Measurements from ENCODE around the gene PTPRT.
"Not testable (repeated sequence)": the region's sequence is repeated elsewhere in the genome, so short reads cannot be mapped to it uniquely, and the experiment has no call there.

Gene PTPRT

GRCh38 chr20:43186312-43186711, 3.4 kb downstream of the PTPRT start:
- DNase-seq = no peak

GRCh38 chr20:43185901-43186300, 3.8 kb downstream of the PTPRT start:
- DNase-seq = no peak

- DNase-seq = no peak
Measured at GRCh38 chr20:43183536-43184070, 6.1 kb downstream of the PTPRT start.

GRCh38 chr20:43178080-43178479, 11.6 kb downstream of the PTPRT start:
- DNase-seq = no peak

- DNase-seq = no peak
Measured at GRCh38 chr20:43176726-43177125, 13.0 kb downstream of the PTPRT start.

GRCh38 chr20:43171930-43172329, 17.8 kb downstream of the PTPRT start:
- no peak for DNase-seq

- no peak for DNase-seq
Measured at GRCh38 chr20:43170771-43171170, 18.9 kb downstream of the PTPRT start.

- DNase-seq = no peak
Measured at GRCh38 chr20:43167615-43168014, 22.1 kb downstream of the PTPRT start.

- no peak for DNase-seq
Measured at GRCh38 chr20:43167021-43167420, 22.7 kb downstream of the PTPRT start.

GRCh38 chr20:43165611-43166010, 24.1 kb downstream of the PTPRT start:
- DNase-seq = no peak

GRCh38 chr20:43164736-43165135, 25.0 kb downstream of the PTPRT start:
- DNase-seq = not testable (repeated sequence)

GRCh38 chr20:43161716-43162115, 28.0 kb downstream of the PTPRT start:
- no peak for DNase-seq

GRCh38 chr20:43160941-43161340, 28.8 kb downstream of the PTPRT start:
- no peak for DNase-seq

- no peak for DNase-seq
Measured at GRCh38 chr20:43159994-43160393, 29.7 kb downstream of the PTPRT start.

GRCh38 chr20:43155366-43156100, 34.2 kb downstream of the PTPRT start:
- DNase-seq = no peak

- no peak for DNase-seq
Measured at GRCh38 chr20:43151901-43152300, 37.8 kb downstream of the PTPRT start.

- DNase-seq = no peak
Measured at GRCh38 chr20:43151256-43151655, 38.5 kb downstream of the PTPRT start.

GRCh38 chr20:43140726-43141125, 49.0 kb downstream of the PTPRT start:
- DNase-seq = no peak

- no peak for DNase-seq
Measured at GRCh38 chr20:43138061-43138770, 51.5 kb downstream of the PTPRT start.

- DNase-seq = no peak
Measured at GRCh38 chr20:43137160-43137559, 52.5 kb downstream of the PTPRT start.

- DNase-seq = no peak
Measured at GRCh38 chr20:43124241-43124640, 65.5 kb downstream of the PTPRT start.

- no peak for DNase-seq
Measured at GRCh38 chr20:43123180-43123579, 66.5 kb downstream of the PTPRT start.

GRCh38 chr20:43119720-43120119, 70.0 kb downstream of the PTPRT start:
- no peak for DNase-seq

GRCh38 chr20:43102394-43102793, 87.3 kb downstream of the PTPRT start:
- peak; percentile 62 for DNase-seq

Data from islet precursor cell (in vitro differentiated cells).